ENCODE data around the gene ARHGEF40. TPM values are rescaled to one million over a fixed set of nuclear protein-coding genes. Genes with fewer than 3 reads are reported as not detected.

The ARHGEF40 gene
- 37.4 and 40.5 TPM in 2 replicates for total RNA-seq

DNA sequence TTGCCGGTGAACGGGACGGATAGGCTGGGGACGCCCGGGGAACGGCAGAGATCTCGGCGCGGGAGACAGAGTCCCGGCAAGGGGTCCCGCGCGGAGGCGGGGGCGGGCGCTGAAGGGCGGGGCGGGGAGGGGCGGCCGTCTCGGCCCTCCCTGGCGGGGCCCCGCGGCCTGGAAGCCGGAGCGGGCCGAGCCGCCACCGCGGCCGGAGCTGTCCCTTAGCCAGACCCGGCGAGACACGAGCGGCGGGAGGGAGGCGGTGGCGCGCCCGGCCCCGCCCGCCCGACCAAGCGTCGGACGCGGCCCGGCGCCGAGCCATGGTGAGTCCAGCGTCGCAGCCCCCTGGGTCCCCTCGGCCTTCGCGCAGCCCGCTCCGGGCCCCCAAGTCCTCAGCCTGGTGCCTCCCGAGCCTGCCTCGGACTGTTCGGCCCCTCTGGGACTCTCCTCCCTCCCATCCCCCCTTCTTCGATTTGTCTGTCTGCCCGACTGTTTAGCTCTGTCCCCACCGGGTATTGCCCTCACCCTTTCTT lies at the start of gene ARHGEF40:
ARHGEF40 (plus strand) TSS at position 222 of the 527 bp plus-strand sequence; CDS start at position 315, 93 bp downstream.

GRCh38 chr14:21024585-21025370 lies 45.3 kb upstream of the ARHGEF40 start, which contains the start of gene NDRG2:
TSS of gene NDRG2 (minus strand) at chr14:21025061. CDS start at chr14:21023315, 1,746 bp downstream.

DNA sequence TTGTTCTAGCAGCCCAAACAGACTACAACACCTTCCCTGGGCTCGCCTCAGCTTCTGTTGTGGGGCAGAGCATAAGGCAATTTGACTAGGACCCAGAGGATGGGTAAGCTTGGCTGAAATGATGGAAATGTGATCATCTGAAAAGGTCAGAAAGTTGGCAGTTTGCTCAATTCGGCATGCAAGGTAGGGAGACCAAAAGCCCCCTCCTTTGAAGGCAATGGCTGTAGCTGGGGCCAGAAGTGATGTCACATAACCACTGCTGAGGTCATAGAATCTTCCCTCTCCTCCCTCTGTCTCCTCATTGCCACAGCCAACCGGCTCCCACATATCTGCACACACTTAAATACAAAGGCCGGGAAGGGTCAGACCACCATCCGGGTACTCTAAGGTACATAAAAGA lies 40.2 kb upstream of the ARHGEF40 start, which contains the start of gene TPPP2:
TPPP2 (plus strand) TSS at position 301 of the 400 bp plus-strand sequence. CDS start 365 bp downstream, outside the sequence.

GRCh38 chr14:21034707-21035106 lies 35.4 kb upstream of the ARHGEF40 start, which contains the start of gene RNASE13:
TSS of gene RNASE13 (minus strand) at chr14:21034807. CDS start at chr14:21034288, 519 bp downstream.

GRCh38 chr14:21041676-21042433 lies 28.2 kb upstream of the ARHGEF40 start, which contains the start of gene RNASE7:
TSS of gene RNASE7 (plus strand) at chr14:21042362. CDS start at chr14:21042993, 631 bp downstream.

DNA sequence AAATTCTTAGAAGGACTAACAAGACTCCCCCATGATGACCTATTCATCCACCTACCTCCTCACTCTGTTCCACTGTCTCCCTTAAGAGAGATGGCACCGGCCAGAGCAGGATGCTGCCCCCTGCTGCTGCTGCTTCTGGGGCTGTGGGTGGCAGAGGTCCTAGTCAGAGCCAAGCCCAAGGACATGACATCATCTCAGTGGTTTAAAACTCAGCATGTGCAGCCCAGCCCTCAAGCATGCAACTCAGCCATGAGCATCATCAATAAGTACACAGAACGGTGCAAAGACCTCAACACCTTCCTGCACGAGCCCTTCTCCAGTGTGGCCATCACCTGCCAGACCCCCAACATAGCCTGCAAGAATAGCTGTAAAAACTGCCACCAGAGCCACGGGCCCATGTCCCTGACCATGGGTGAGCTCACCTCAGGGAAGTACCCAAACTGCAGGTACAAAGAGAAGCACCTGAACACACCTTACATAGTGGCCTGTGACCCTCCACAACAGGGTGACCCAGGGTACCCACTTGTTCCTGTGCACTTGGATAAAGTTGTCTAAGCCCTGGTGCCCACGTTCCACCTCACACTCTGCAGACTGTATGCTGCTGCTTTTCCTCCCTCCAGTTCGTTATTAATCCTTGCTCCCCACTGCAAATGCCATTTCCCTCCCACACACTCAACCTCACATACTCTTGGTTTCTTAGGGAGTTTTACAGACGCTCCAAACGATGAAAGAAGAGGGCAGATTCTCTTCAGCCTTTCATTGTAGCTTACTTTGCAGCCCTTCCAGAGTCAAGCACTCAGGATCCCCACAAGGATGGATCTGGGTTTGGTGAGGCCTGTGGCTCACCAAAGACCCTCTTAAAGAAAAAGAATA lies 12.1 kb upstream of the ARHGEF40 start, which contains the start of gene RNASE8:
RNASE8 (plus strand) TSS at position 20 of the 873 bp plus-strand sequence; CDS start at position 91, 71 bp downstream.

GRCh38 chr14:21098076-21098891 lies 28.2 kb downstream of the ARHGEF40 start, which contains the start of gene ZNF219:
TSS of gene ZNF219 (minus strand) at chr14:21098655. CDS start at chr14:21093591, 5,064 bp downstream.

GRCh38 chr14:21100931-21101330 lies 30.8 kb downstream of the ARHGEF40 start, which contains the start of gene TMEM253:
TSS of gene TMEM253 (plus strand) at chr14:21101066. CDS start at chr14:21101344, 278 bp downstream.

Other genes starting within 250 kb of the ARHGEF40 start
- gene RNASE3, start 178.9 kb upstream of the ARHGEF40 start, total RNA-seq, result 0.16 TPM in 1 of 2 replicates, not detected in the other
- not detected in 2 replicates for gene RNASE2, start 114.8 kb upstream of the ARHGEF40 start, total RNA-seq
- 19.1 and 25.4 TPM in 2 replicates for gene METTL17, start 80.3 kb upstream of the ARHGEF40 start, total RNA-seq
- 0.95 TPM in 1 of 2 replicates, not detected in the other for gene SLC39A2, start 71.0 kb upstream of the ARHGEF40 start, total RNA-seq
- 0.52 TPM in 1 of 2 replicates, not detected in the other for gene NDRG2, start 45.2 kb upstream of the ARHGEF40 start, total RNA-seq
- gene TPPP2, start 40.1 kb upstream of the ARHGEF40 start, total RNA-seq, result not detected in 2 replicates
- not detected in 2 replicates for gene RNASE13, start 35.5 kb upstream of the ARHGEF40 start, total RNA-seq
- gene RNASE7, start 27.9 kb upstream of the ARHGEF40 start, total RNA-seq, result not detected in 2 replicates
- not detected in 2 replicates for gene RNASE8, start 12.5 kb upstream of the ARHGEF40 start, total RNA-seq
- 0.63 and 1.1 TPM in 2 replicates for gene ZNF219, start 28.4 kb downstream of the ARHGEF40 start, total RNA-seq
- gene TMEM253, start 30.8 kb downstream of the ARHGEF40 start, total RNA-seq, result not detected in 2 replicates
- gene OR5AU1, start 85.8 kb downstream of the ARHGEF40 start, total RNA-seq, result not detected in 2 replicates
- 581 and 824 TPM in 2 replicates for gene HNRNPC, start 199.1 kb downstream of the ARHGEF40 start, total RNA-seq
- gene RPGRIP1, start 209.8 kb downstream of the ARHGEF40 start, total RNA-seq, result 0.16 TPM in 1 of 2 replicates, not detected in the other

All from bronchial smooth muscle cell (primary cell).